Measurements from ENCODE around the gene CEP68. TPM values are rescaled to one million over a fixed set of nuclear protein-coding genes. Genes with fewer than 3 reads are reported as not detected.
"Not testable (repeated sequence)": the region's sequence is repeated elsewhere in the genome, so short reads cannot be mapped to it uniquely, and the experiment has no call there.

The CEP68 gene
- total RNA-seq, 2 experiments from 2014 or later: 5.9 to 9.2 TPM

- Mint-ChIP-seq H3K4me1 (peaks cover 6% of the 10 kb centered on the region), H3K4me3 (no peak overlapping the region), H3K27me3 (no peaks in the 10 kb centered on the region), H3K9me3 (ENCODE audit: low read depth) (no peaks in the 10 kb centered on the region), H3K36me3 (peaks cover 31% of the 10 kb centered on the region), H3K27ac (no peak overlapping the region)
- DNase-seq: no peak
- CTCF ChIA-PET: interaction anchor here (3.9 kb wide), 1 partner anchor 106 kb away, joined by 10 read pairs; no protein-coding TSS in a partner anchor
- no peak for ATAC-seq
These were observed 32.5 kb upstream of the CEP68 start for GRCh38 chr2:65023742-65024141.

GRCh38 chr2:65024149-65024829 lies 31.9 kb upstream of the CEP68 start:
- no peak for ATAC-seq
- H3K4me3 Mint-ChIP-seq: no peak overlapping the region

GRCh38 chr2:65025453-65026123 lies 30.6 kb upstream of the CEP68 start:
- no peak for DNase-seq
- CTCF ChIA-PET: interaction anchor here (1.1 to 3.9 kb wide), 2 partner anchors 40 to 108 kb away, joined by 3 to 10 read pairs; no protein-coding TSS in a partner anchor
- H3K4me1 Mint-ChIP-seq: peaks cover 8% of the 10 kb centered on the region
- H3K9me3 Mint-ChIP-seq (ENCODE audit: low read depth): no peaks in the 10 kb centered on the region
- H3K4me3 Mint-ChIP-seq: no peak overlapping the region
- peaks cover 19% of the 10 kb centered on the region for H3K36me3 Mint-ChIP-seq
- no peak overlapping the region for H3K27ac Mint-ChIP-seq
- ATAC-seq: no peak
- H3K27me3 Mint-ChIP-seq: no peaks in the 10 kb centered on the region

More at GRCh38 chr2:65024149-65024829, 31.9 kb upstream of the CEP68 start:
- CTCF ChIA-PET: interaction anchor here (0.6 to 3.9 kb wide), 2 partner anchors 45 to 107 kb away, joined by 3 to 10 read pairs; no protein-coding TSS in a partner anchor
- peaks cover 6% of the 10 kb centered on the region for H3K4me1 Mint-ChIP-seq
- H3K36me3 Mint-ChIP-seq: peaks cover 26% of the 10 kb centered on the region
- peak overlapping the region; percentile 24 for H3K27ac Mint-ChIP-seq
- no peaks in the 10 kb centered on the region for H3K27me3 Mint-ChIP-seq
- no peak for DNase-seq
- no peaks in the 10 kb centered on the region for H3K9me3 Mint-ChIP-seq (ENCODE audit: low read depth)

- no peaks in the 10 kb centered on the region for H3K27me3 Mint-ChIP-seq
- H3K4me1 Mint-ChIP-seq: peaks cover 13% of the 10 kb centered on the region
- no peaks in the 10 kb centered on the region for H3K9me3 Mint-ChIP-seq (ENCODE audit: low read depth)
- DNase-seq (no peak), ATAC-seq (no peak)
- peaks cover 19% of the 10 kb centered on the region for H3K36me3 Mint-ChIP-seq
- CTCF ChIA-PET: interaction anchor here (3.9 kb wide), 1 partner anchor 108 kb away, joined by 10 read pairs; no protein-coding TSS in a partner anchor
- H3K4me3 Mint-ChIP-seq: no peak overlapping the region
- H3K27ac Mint-ChIP-seq: no peak overlapping the region
These were observed 30.1 kb upstream of the CEP68 start for GRCh38 chr2:65026154-65026553.

- Mint-ChIP-seq H3K9me3 (ENCODE audit: low read depth) (no peaks in the 10 kb centered on the region), H3K4me1 (peaks cover 21% of the 10 kb centered on the region), H3K36me3 (peaks cover 15% of the 10 kb centered on the region), H3K27ac (no peak overlapping the region), H3K27me3 (no peaks in the 10 kb centered on the region), H3K4me3 (no peak overlapping the region)
- DNase-seq: no peak
- no peak for ATAC-seq
- CTCF ChIA-PET: interaction anchor here (1.0 to 3.9 kb wide), 2 partner anchors 48 to 109 kb away, joined by 3 to 10 read pairs; no protein-coding TSS in a partner anchor
These were observed 29.3 kb upstream of the CEP68 start for GRCh38 chr2:65026704-65027464.

GRCh38 chr2:65027616-65028244 lies 28.5 kb upstream of the CEP68 start:
- Mint-ChIP-seq H3K36me3 (peaks cover 8% of the 10 kb centered on the region), H3K27me3 (no peaks in the 10 kb centered on the region), H3K4me1 (peaks cover 29% of the 10 kb centered on the region), H3K27ac (no peak overlapping the region), H3K4me3 (no peak overlapping the region), H3K9me3 (ENCODE audit: low read depth) (no peaks in the 10 kb centered on the region)
- CTCF ChIA-PET: interaction anchor here (1.0 kb wide), 1 partner anchor 49 kb away, joined by 3 read pairs; no protein-coding TSS in a partner anchor
- ATAC-seq: no peak
- DNase-seq: no peak

GRCh38 chr2:65030476-65031332 lies 25.5 kb upstream of the CEP68 start:
- Mint-ChIP-seq H3K4me1 (peaks cover 28% of the 10 kb centered on the region), H3K27me3 (no peaks in the 10 kb centered on the region), H3K27ac (no peak overlapping the region), H3K36me3 (no peaks in the 10 kb centered on the region), H3K9me3 (ENCODE audit: low read depth) (no peaks in the 10 kb centered on the region), H3K4me3 (no peak overlapping the region)
- no peak for DNase-seq
- CTCF ChIA-PET: interaction anchor here (0.9 to 6.1 kb wide), 5 partner anchors 10 to 117 kb away, joined by 3 to 38 read pairs (median 4); no protein-coding TSS in a partner anchor
- no peak for ATAC-seq

GRCh38 chr2:65031341-65032018 lies 24.7 kb upstream of the CEP68 start:
- Mint-ChIP-seq H3K9me3 (ENCODE audit: low read depth) (no peaks in the 10 kb centered on the region), H3K27ac (no peak overlapping the region), H3K36me3 (no peaks in the 10 kb centered on the region), H3K27me3 (no peaks in the 10 kb centered on the region), H3K4me1 (peaks cover 25% of the 10 kb centered on the region), H3K4me3 (no peak overlapping the region)
- CTCF ChIA-PET: interaction anchor here (0.7 to 6.1 kb wide), 7 partner anchors 40 to 118 kb away, joined by 3 to 38 read pairs (median 3); no protein-coding TSS in a partner anchor
- peak; percentile 50 for ATAC-seq
- DNase-seq: no peak

GRCh38 chr2:65032019-65032975 lies 23.9 kb upstream of the CEP68 start:
- Mint-ChIP-seq H3K27me3 (no peaks in the 10 kb centered on the region), H3K4me1 (peaks cover 25% of the 10 kb centered on the region), H3K9me3 (ENCODE audit: low read depth) (no peaks in the 10 kb centered on the region), H3K4me3 (no peak overlapping the region), H3K36me3 (no peaks in the 10 kb centered on the region), H3K27ac (peak overlapping the region; percentile 30)
- no peak for ATAC-seq
- no peak for DNase-seq
- CTCF ChIA-PET: interaction anchor here (0.7 to 6.1 kb wide), 10 partner anchors 42 to 659 kb away, joined by 3 to 38 read pairs (median 3); no protein-coding TSS in a partner anchor

GRCh38 chr2:65033178-65033577 lies 23.0 kb upstream of the CEP68 start:
- DNase-seq: no peak
- H3K27ac Mint-ChIP-seq: no peak overlapping the region
- H3K4me3 Mint-ChIP-seq: no peak overlapping the region

GRCh38 chr2:65033667-65034066 lies 22.5 kb upstream of the CEP68 start:
- H3K9me3 Mint-ChIP-seq (ENCODE audit: low read depth): not testable (repeated sequence)

More at GRCh38 chr2:65033178-65033577, 23.0 kb upstream of the CEP68 start:
- Mint-ChIP-seq H3K36me3 (no peaks in the 10 kb centered on the region), H3K27me3 (no peaks in the 10 kb centered on the region), H3K4me1 (peaks cover 23% of the 10 kb centered on the region), H3K9me3 (ENCODE audit: low read depth) (no peaks in the 10 kb centered on the region)
- no peak for ATAC-seq
- CTCF ChIA-PET: interaction anchor here (0.7 to 6.1 kb wide), 9 partner anchors 23 to 659 kb away, joined by 3 to 38 read pairs (median 4); partner anchors contain the start of gene CEP68

More at GRCh38 chr2:65033667-65034066, 22.5 kb upstream of the CEP68 start:
- not testable (repeated sequence) for H3K27ac Mint-ChIP-seq, H3K27me3 Mint-ChIP-seq, H3K36me3 Mint-ChIP-seq, ATAC-seq, H3K4me3 Mint-ChIP-seq, DNase-seq
- CTCF ChIA-PET: interaction anchor here (0.7 to 6.1 kb wide), 7 partner anchors 22 to 381 kb away, joined by 3 to 38 read pairs (median 4); partner anchors contain the start of gene CEP68
- H3K4me1 Mint-ChIP-seq: peaks cover 23% of the 10 kb centered on the region
